ENCODE measurements around the gene CDH6.

Gene CDH6

GRCh38 chr5:31193591-31194467 lies at the start of gene CDH6:
CDH6 (plus strand) TSS chr5:31193686; CDS start chr5:31267474, 73,788 bp downstream.
- Mint-ChIP-seq H3K4me1 (ENCODE audit: low read depth) (peaks cover 6% of the 10 kb centered on the region), H3K9me3 (no peaks in the 10 kb centered on the region), H3K27ac (no peak within 1 kb of the TSS), H3K4me3 (no peak within 1 kb of the TSS), H3K27me3 (peaks cover 61% of the 10 kb centered on the region), H3K36me3 (ENCODE audit: low read depth) (no peaks in the 10 kb centered on the region)
- DNase-seq: no peak

- Mint-ChIP-seq H3K4me3 (no peak overlapping the region), H3K27ac (no peak overlapping the region), H3K9me3 (no peaks in the 10 kb centered on the region), H3K36me3 (ENCODE audit: low read depth) (no peaks in the 10 kb centered on the region), H3K4me1 (ENCODE audit: low read depth) (no peaks in the 10 kb centered on the region), H3K27me3 (no peaks in the 10 kb centered on the region)
- DNase-seq: no peak
Measured at GRCh38 chr5:31144364-31144763, 49.1 kb upstream of the CDH6 start.

GRCh38 chr5:31148959-31149475 lies 44.5 kb upstream of the CDH6 start:
- Mint-ChIP-seq H3K4me3 (no peak overlapping the region), H3K9me3 (no peaks in the 10 kb centered on the region), H3K27me3 (no peaks in the 10 kb centered on the region), H3K27ac (no peak overlapping the region), H3K4me1 (ENCODE audit: low read depth) (no peaks in the 10 kb centered on the region), H3K36me3 (ENCODE audit: low read depth) (no peaks in the 10 kb centered on the region)
- DNase-seq: no peak

GRCh38 chr5:31153521-31153920 lies 40.0 kb upstream of the CDH6 start:
- H3K9me3 Mint-ChIP-seq: no peaks in the 10 kb centered on the region
- no peaks in the 10 kb centered on the region for H3K27me3 Mint-ChIP-seq
- H3K27ac Mint-ChIP-seq: no peak overlapping the region
- no peaks in the 10 kb centered on the region for H3K4me1 Mint-ChIP-seq (ENCODE audit: low read depth)
- no peak overlapping the region for H3K4me3 Mint-ChIP-seq
- no peak for DNase-seq
- no peaks in the 10 kb centered on the region for H3K36me3 Mint-ChIP-seq (ENCODE audit: low read depth)

- no peaks in the 10 kb centered on the region for H3K36me3 Mint-ChIP-seq (ENCODE audit: low read depth)
- peaks cover 2% of the 10 kb centered on the region for H3K9me3 Mint-ChIP-seq
- no peak for DNase-seq
- no peaks in the 10 kb centered on the region for H3K4me1 Mint-ChIP-seq (ENCODE audit: low read depth)
- H3K27ac Mint-ChIP-seq: no peak overlapping the region
- H3K27me3 Mint-ChIP-seq: no peaks in the 10 kb centered on the region
- H3K4me3 Mint-ChIP-seq: no peak overlapping the region
Measured at GRCh38 chr5:31156631-31157160, 36.8 kb upstream of the CDH6 start.

- no peak overlapping the region for H3K27ac Mint-ChIP-seq
- no peak overlapping the region for H3K4me3 Mint-ChIP-seq
- H3K4me1 Mint-ChIP-seq (ENCODE audit: low read depth): no peaks in the 10 kb centered on the region
- H3K9me3 Mint-ChIP-seq: peaks cover 2% of the 10 kb centered on the region
- no peaks in the 10 kb centered on the region for H3K36me3 Mint-ChIP-seq (ENCODE audit: low read depth)
- no peaks in the 10 kb centered on the region for H3K27me3 Mint-ChIP-seq
- DNase-seq: no peak
Measured at GRCh38 chr5:31157720-31158119, 35.8 kb upstream of the CDH6 start.

GRCh38 chr5:31158686-31159085 lies 34.8 kb upstream of the CDH6 start:
- Mint-ChIP-seq H3K9me3 (peaks cover 2% of the 10 kb centered on the region), H3K27me3 (no peaks in the 10 kb centered on the region), H3K27ac (no peak overlapping the region), H3K36me3 (ENCODE audit: low read depth) (no peaks in the 10 kb centered on the region), H3K4me1 (ENCODE audit: low read depth) (no peaks in the 10 kb centered on the region), H3K4me3 (no peak overlapping the region)
- DNase-seq: no peak

GRCh38 chr5:31161781-31162181 lies 31.7 kb upstream of the CDH6 start:
- no peaks in the 10 kb centered on the region for H3K36me3 Mint-ChIP-seq (ENCODE audit: low read depth)
- peaks cover 2% of the 10 kb centered on the region for H3K9me3 Mint-ChIP-seq
- no peaks in the 10 kb centered on the region for H3K4me1 Mint-ChIP-seq (ENCODE audit: low read depth)
- DNase-seq: no peak
- H3K27ac Mint-ChIP-seq: no peak overlapping the region
- no peaks in the 10 kb centered on the region for H3K27me3 Mint-ChIP-seq
- no peak overlapping the region for H3K4me3 Mint-ChIP-seq

GRCh38 chr5:31165729-31166128 lies 27.8 kb upstream of the CDH6 start:
- Mint-ChIP-seq H3K36me3 (ENCODE audit: low read depth) (no peaks in the 10 kb centered on the region), H3K9me3 (no peaks in the 10 kb centered on the region), H3K4me1 (ENCODE audit: low read depth) (no peaks in the 10 kb centered on the region), H3K4me3 (no peak overlapping the region), H3K27me3 (no peaks in the 10 kb centered on the region), H3K27ac (no peak overlapping the region)
- DNase-seq: no peak

- Mint-ChIP-seq H3K36me3 (ENCODE audit: low read depth) (no peaks in the 10 kb centered on the region), H3K9me3 (no peaks in the 10 kb centered on the region), H3K27me3 (no peaks in the 10 kb centered on the region), H3K4me1 (ENCODE audit: low read depth) (no peaks in the 10 kb centered on the region), H3K4me3 (no peak overlapping the region), H3K27ac (no peak overlapping the region)
- no peak for DNase-seq
Measured at GRCh38 chr5:31169379-31169778, 24.1 kb upstream of the CDH6 start.

- Mint-ChIP-seq H3K27ac (no peak overlapping the region), H3K9me3 (no peaks in the 10 kb centered on the region), H3K27me3 (no peaks in the 10 kb centered on the region), H3K4me1 (ENCODE audit: low read depth) (no peaks in the 10 kb centered on the region), H3K36me3 (ENCODE audit: low read depth) (no peaks in the 10 kb centered on the region), H3K4me3 (no peak overlapping the region)
- no peak for DNase-seq
Measured at GRCh38 chr5:31172881-31173280, 20.6 kb upstream of the CDH6 start.

- H3K27ac Mint-ChIP-seq: no peak overlapping the region
- no peaks in the 10 kb centered on the region for H3K9me3 Mint-ChIP-seq
- no peak overlapping the region for H3K4me3 Mint-ChIP-seq
- no peaks in the 10 kb centered on the region for H3K36me3 Mint-ChIP-seq (ENCODE audit: low read depth)
- no peak for DNase-seq
- H3K27me3 Mint-ChIP-seq: no peaks in the 10 kb centered on the region
- no peaks in the 10 kb centered on the region for H3K4me1 Mint-ChIP-seq (ENCODE audit: low read depth)
Measured at GRCh38 chr5:31173614-31174013, 19.9 kb upstream of the CDH6 start.

- H3K4me1 Mint-ChIP-seq (ENCODE audit: low read depth): no peaks in the 10 kb centered on the region
- no peak overlapping the region for H3K27ac Mint-ChIP-seq
- H3K36me3 Mint-ChIP-seq (ENCODE audit: low read depth): no peaks in the 10 kb centered on the region
Measured at GRCh38 chr5:31181376-31181987, 12.0 kb upstream of the CDH6 start.

GRCh38 chr5:31182136-31182535 lies 11.3 kb upstream of the CDH6 start:
- Mint-ChIP-seq H3K4me1 (ENCODE audit: low read depth) (no peaks in the 10 kb centered on the region), H3K36me3 (ENCODE audit: low read depth) (no peaks in the 10 kb centered on the region), H3K9me3 (no peaks in the 10 kb centered on the region), H3K4me3 (no peak overlapping the region), H3K27ac (no peak overlapping the region), H3K27me3 (no peaks in the 10 kb centered on the region)
- no peak for DNase-seq

More at GRCh38 chr5:31181376-31181987, 12.0 kb upstream of the CDH6 start:
- Mint-ChIP-seq H3K9me3 (no peaks in the 10 kb centered on the region), H3K27me3 (no peaks in the 10 kb centered on the region), H3K4me3 (no peak overlapping the region)
- no peak for DNase-seq

- no peak for DNase-seq
- H3K4me3 Mint-ChIP-seq: no peak overlapping the region
- peaks cover 1% of the 10 kb centered on the region for H3K27me3 Mint-ChIP-seq
- no peaks in the 10 kb centered on the region for H3K36me3 Mint-ChIP-seq (ENCODE audit: low read depth)
- H3K9me3 Mint-ChIP-seq: no peaks in the 10 kb centered on the region
- no peaks in the 10 kb centered on the region for H3K4me1 Mint-ChIP-seq (ENCODE audit: low read depth)
- H3K27ac Mint-ChIP-seq: no peak overlapping the region
Measured at GRCh38 chr5:31185951-31186350, 7.5 kb upstream of the CDH6 start.
